HG03159 (cell line): ENCODE measurements around the gene RNF220.
"Not testable (repeated sequence)": the region's sequence is repeated elsewhere in the genome, so short reads cannot be mapped to it uniquely, and the experiment has no call there.

ENCODE experiments used
- ATAC-seq: cut with Tn5 transposase; IDR thresholded peaks from one replicate; pipeline ENCODE4 v1.9.1; 2021; ENCODE audit warnings: mild to moderate bottlenecking, moderate library complexity; ENCODE audit not compliant: unreplicated experiment

RNF220 gene

DNA sequence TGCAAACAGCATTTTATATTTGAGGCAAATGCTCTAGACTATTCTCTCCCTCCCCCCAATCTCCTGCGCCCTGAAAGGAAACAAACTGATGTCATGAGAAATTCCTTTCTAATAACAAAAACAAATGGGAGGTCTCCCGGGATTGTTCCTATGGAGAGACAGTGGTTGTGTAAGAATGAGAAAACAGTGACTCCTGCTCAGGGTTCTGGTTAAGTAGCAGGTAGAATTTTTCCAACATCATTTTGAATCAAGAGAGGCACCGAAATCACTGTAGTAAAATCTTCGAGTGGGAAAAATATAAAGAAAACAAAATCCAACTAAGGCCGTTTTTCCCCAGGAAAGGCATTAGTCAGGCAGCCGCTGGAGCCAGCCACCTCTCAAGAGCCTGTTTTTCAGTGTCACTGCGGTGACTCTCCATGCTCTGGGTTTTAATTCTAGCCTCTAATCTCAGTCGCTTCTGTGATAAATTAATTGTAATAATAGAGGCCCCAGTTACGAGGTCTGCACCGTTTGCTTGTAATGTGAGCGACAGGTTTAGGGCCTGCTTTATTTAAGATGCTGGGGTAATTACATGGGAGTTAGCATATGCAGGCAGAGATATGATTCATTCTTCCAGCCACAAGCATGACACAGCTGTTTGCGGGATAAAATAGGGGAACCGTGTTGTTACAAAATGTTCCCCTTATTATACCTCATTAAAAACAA is 80.3 kb downstream of the RNF220 start:
- ATAC-seq = no peak

DNA sequence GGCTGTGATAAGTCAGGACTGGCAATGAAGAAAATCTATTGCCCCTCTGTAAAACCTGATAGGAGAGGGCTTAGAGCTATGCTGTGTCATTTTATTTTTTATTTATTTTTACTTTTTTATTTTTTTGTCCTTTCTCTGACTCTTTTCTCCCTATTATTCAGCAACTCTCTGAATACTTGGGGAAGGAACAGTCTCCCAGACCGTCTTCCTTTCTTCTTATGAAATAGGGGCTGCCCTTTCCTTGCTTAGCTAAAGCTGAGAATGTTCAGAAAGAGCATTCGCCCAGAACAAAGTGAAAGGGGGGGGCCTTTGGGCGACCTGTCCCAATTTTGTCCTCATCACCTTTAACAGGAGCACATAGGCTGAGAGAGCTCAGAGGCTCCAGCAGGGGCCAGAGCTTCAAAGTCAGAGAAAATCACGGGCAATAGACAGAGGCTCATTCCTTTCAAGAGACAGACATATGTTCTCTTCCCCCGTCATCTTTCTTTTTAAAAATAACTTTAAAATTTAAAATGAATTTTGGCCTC is 80.9 kb downstream of the RNF220 start:
- ATAC-seq = no peak

DNA sequence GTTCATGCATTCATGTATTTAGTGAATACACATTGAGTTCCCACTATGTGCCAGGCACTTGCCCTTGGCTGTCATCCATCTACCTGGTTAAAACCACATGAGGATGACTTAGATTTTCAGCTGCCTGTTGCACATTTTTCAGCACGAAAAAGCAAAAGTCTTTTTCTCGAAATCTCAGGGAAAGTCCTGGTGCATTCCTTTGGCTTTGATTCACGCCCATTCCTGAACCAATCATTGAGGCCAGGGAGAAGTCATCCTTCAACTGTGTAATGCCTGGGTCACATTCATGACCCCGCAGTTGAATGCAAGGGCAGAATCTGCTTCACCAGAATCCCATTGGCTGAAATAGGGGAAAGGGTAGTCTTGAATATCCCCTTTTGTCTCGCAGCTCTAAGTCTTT is 84.4 kb downstream of the RNF220 start:
- no peak for ATAC-seq

- no peak for ATAC-seq
These were observed 91.6 kb downstream of the RNF220 start for GRCh38 chr1:44496541-44497171.

- no peak for ATAC-seq
These were observed 92.5 kb downstream of the RNF220 start for GRCh38 chr1:44497422-44498170.

DNA sequence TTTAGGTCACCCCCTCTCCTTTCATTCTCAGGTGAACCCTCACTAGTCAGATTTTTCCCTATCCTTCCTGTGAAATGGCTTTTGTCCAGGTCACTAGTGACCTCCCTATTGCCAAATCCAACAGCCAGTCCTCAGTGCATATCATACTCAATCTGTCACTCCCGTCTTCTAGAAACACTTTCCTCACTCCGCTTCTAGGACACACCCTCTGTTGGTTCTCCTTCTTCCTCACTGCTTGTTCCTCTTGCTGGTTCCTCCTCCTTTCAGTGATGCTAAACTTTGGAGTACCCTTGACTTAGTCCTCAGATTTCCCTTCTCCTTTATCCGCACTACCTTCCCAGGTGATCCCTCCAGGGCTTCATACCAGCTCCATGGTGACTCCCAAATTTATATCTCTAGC is 94.3 kb downstream of the RNF220 start:
- ATAC-seq = no peak

DNA sequence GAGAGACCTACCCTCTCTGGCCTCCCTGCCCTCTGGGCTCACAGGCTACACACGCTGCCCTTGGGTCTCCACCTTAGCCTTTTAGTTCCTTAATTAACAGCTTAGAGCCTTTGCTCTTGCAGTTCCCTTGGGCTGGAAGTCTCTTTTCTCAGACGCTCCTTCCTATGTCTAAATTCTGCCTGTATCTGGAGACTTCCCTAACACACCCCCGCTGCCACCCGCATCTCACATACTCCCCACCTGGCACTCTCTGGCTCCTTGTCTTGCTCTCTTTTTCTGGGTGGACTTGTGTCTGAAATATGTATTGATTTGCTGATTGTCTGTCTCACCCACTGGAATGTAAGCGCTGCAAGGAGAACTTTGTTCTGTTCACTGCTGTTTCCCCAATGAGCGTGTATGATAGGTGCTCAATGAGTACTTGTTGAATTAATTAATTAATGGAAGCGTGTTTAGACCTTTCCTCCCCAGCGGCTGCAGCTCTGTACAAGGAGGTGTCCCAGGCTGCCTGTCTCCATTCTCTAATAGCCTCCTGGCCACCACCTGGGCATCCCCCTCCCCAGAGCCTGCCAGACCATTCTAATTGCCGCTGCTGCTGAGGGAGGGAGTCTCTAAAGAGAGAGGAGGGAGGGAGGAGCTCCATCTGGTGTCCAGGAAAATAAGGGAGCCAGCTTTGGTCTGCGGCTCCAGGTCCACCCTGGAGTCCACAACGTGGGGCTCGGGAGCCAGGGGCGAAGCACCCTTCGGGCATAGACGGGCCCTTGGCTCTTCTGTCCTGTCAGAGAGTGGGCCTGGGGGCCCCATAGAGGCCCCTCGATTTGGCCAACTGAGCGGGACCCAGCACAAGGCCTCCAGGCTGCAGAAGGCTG is 95.4 kb downstream of the RNF220 start:
- no peak for ATAC-seq

DNA sequence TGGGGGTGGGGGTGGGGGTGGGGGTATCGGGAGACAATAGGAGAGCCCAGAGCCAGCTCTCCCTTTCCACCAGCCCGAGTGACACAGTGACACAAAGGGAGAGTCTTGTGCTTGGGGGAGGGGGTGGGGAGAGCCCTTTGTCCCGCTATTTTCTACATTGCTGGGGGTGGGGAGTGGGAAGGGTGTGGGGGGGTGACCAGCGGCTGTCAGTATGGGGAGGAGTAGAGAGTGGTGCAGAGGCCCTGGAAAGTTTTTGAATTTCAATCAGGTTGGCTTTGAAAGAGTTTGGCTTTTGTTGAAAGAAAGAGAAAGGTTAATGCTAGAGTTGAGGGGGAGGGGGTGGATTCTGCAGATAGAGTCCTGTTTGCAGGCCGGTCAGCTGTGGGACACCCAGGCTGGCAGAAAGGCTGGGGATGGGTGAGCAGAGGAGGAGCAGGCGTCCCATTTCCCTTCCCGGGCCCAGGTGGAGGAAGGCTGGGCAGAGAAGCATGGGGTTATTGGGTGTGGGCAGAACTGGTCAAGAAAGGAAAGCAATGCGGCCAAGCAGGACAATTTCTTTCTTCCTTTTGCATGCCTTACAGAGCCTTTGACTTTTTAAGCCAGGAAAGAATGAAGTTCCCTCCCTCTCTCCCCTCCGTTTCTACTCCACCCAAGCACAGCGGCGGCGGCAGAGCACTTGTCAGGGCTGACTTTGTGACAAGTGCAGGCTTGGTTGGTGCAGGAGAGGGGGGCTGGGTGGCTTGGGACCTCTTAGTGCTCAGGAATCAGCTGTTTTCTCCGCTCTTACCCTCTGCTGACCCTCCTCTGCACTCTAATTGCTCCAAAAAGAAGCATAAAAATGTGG is 96.2 kb downstream of the RNF220 start:
- ATAC-seq = no peak

DNA sequence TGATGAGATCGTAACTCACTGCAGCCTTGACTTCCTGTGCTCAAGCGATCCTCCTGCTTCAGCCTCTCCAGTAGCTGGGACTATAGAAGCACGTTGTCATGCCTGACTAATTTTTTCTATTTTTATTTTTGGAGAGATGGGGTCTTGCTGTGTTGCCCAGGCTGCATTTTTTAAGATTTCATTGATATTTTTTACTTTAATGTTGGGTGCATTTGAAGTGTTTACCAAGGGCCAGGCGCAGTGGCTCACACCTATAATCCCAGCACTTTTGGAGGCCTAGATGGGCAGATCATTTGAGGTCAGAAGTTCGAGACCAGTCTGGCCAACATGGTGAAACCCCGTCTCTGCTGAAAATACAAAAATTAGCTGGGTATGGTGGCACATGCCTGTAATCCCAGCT is 97.8 kb downstream of the RNF220 start:
- not testable (repeated sequence) for ATAC-seq

GRCh38 chr1:44503625-44504024 is 98.6 kb downstream of the RNF220 start:
- no peak for ATAC-seq

GRCh38 chr1:44505210-44505993 is 100.3 kb downstream of the RNF220 start:
- ATAC-seq = no peak

DNA sequence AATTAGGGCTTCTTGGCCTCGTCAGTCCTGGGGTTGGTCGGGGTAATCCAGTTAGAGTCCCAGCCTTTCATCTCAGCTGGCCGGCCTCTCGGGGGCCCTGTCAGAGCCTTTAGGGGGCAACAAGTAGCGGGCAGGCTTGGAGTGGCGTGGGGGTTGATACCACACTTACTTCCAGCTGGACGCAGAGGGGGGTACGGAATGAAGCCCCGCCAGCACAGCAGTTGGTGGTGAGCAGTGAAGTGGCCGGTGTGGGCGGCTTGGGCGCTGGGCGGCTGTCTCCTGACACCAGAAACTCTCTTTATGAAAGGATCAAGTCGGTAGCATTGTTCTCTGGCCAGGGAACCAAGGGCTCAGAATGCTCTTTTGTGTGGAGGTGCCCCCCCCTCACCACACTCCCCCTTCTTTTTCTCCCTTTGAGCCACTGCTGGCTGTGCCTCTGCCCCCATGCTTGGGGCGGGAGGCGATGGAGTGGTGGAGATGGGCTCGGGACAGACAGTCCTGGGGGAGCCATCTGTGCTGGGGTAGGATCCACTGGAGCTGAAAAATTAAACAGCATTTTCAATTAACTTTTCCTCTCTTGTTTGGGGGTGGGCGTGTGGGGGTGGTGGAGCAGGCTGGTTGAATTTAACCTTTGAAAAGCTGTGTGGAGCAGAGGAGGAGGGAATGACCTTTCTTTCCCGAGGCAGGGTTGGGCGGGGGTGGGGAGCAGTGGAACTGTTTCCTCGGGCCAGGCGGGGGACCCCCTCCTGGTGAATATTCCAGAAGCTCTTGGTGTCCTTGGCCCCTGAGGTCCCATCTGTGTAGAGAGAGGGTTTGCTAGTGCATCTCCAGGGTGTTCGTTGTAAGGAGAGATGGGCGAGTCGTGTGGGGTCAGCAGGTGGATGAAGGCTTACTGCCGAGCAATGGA is 102.7 kb downstream of the RNF220 start:
- no peak for ATAC-seq

- no peak for ATAC-seq
These were observed 103.3 kb downstream of the RNF220 start for GRCh38 chr1:44508397-44508745.

DNA sequence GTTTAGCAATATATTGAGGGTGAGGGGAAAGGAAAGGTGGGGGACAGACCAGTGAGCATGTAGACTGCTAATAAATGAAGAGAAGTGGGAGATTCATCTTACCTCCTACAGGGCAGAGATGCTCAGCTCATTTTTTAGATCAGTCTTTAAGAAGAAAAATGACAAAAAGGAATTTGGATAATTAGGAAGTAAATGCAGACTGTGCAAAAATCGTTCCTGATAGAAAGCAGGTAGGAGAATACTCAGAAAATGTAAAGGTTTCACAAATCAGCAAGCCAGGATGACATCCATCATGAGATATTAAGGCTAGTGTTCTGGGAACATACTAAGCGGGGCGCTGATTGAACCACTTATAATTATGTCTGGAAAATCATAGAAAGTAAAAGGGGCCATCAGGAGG is 106.3 kb downstream of the RNF220 start:
- no peak for ATAC-seq

DNA sequence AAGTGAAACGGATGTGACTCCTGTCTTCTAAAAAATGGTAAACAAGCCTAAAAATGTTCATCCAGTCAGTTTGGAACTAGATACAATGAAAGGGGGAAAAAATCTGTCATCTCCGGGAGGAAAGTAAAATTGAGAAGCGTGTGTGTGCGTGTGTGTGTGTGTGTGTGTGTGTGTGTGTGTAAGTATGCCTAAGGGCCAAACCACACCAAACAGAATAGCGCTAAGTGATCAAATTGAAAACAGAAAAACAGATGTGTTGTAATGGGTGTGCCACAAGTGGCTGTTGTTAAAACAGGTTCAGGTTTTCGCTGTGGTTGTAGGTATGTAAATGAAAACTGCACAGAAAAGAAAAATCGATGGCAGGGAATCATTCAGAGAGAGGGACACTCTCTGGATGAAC is 106.7 kb downstream of the RNF220 start:
- ATAC-seq = no peak

DNA sequence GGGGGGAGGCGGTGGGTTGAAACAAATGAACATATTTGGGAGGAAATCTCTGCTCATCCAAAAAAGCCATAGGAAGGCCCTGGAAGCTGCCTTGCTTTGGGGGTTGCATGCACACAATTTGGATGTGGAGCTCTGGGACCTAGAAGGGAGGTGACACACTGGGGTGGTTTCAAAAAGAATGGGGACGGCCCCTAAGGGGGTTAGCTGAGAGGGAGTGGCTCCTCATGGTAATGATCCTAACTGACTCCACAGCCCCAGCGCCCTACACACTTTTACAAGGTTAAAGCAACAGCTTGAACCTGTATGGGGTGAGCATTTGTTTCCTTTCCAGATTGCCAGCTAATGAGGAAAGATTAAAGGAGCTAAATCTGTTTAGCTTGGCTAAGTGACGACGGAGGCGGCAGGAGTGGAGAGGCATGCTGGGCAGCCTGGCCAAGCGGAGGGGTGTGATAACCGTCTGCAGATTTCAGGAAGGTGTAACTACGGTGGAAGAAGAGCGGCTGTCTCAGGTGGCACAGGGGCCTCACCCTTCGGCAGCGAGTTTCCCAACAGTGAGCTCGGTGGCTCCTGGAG is 107.3 kb downstream of the RNF220 start:
- no peak for ATAC-seq

GRCh38 chr1:44513111-44513510 is 108.1 kb downstream of the RNF220 start:
- ATAC-seq = no peak

GRCh38 chr1:44514673-44515072 is 109.6 kb downstream of the RNF220 start:
- no peak for ATAC-seq
